CMK (cell line): ENCODE results near the gene SS18L1.
"Not testable (repeated sequence)": the region's sequence is repeated elsewhere in the genome, so short reads cannot be mapped to it uniquely, and the experiment has no call there.

ENCODE experiments used
- DNase-seq: peaks from one replicate; pipeline ENCODE4 v3.0.0-alpha.2; 2010; ENCODE audit warnings: low read depth

SS18L1 gene

DNA sequence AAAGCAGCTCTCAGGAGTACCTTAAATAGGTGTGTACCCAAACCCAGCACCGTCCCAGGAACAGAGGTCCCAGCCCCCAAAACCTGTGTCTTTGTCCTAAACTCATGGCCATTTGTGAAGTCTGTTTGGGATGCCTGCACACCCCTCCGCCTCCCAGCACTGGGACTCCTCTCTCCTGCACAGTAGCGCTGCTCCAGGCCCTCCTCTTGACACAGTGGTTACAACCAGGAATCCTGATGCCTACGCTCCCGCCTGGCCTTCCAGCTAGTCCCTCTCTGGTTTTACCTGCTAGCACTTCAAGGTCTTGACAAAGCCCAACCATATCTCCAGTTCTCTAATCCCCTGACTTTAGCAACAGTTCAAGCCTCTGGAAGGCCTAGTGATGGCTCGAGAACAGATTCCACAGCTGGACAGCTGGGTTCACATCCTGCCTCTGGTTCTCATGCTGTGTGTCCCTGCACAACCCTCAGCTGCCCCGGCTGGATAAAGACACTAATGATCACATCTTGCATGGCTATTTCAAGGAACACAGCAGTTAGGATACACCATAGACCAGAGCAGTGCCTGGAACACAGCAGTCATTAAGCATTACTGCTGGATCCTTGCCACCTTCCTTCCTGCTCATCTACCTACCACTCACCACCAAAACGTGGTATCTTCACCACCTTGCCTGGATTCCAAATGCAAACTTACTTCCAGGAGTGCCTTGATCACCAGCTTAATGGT, 5.9 kb upstream of the SS18L1 start:
- no peak for DNase-seq

DNA sequence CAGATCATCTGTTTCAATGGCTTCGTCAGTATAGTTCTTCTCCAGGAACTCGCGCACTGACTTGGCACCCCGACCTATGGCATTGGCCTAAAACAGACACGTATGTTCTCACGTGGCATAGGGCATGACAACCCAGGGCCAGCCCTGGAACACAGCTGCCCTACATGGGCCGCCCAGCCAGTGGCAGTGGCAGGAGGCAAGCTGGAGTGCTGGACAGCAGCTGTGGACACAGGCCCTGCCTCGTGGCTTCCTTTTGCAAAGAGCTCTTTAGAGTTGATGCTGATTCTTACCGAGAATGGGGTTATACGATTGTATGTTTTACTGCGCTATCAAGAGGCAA, 5.4 kb upstream of the SS18L1 start:
- DNase-seq = no peak

DNA sequence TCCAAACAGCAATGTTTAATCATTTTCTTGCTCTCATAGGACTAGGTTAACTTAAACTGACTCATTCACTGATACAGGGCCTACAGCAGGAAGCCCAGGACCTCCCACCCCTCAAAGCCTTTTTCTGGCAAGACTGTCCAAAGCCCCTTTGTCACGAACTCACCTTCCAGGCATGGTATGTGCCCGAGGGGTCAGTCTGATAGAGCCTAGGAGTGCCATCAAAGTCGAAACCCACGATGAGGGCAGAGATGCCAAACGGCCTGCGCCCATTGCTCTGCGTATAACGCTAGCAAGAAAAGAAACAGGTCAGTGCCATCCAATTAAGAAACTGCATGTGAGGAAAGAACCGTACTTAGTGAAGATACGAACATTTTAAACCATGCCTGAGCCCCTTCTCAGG, 4.7 kb upstream of the SS18L1 start:
- DNase-seq = no peak

DNA sequence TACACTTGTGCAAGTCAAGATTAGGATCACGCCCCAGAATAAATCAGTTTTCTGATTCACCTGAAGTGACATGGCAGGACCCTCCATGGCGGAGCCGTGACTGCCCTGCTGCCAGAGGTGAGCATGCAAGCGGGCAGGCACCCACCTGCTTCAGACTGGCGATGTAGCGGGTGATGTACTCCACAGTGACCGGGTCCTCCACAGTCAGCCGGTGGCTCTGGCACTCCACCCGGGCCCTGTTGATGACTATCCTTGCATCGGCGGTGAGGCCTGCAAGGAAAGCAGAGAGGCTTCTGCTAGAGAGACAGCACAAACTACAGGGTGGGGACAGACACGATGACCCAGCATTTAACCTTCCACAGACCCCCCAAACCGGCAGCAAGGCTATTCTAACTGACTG, 3.9 kb upstream of the SS18L1 start:
- DNase-seq = no peak

GRCh38 chr20:62141043-62141396, 2.5 kb upstream of the SS18L1 start:
- DNase-seq = no peak

GRCh38 chr20:62141397-62142251, 1.9 kb upstream of the SS18L1 start:
- DNase-seq = no peak

DNA sequence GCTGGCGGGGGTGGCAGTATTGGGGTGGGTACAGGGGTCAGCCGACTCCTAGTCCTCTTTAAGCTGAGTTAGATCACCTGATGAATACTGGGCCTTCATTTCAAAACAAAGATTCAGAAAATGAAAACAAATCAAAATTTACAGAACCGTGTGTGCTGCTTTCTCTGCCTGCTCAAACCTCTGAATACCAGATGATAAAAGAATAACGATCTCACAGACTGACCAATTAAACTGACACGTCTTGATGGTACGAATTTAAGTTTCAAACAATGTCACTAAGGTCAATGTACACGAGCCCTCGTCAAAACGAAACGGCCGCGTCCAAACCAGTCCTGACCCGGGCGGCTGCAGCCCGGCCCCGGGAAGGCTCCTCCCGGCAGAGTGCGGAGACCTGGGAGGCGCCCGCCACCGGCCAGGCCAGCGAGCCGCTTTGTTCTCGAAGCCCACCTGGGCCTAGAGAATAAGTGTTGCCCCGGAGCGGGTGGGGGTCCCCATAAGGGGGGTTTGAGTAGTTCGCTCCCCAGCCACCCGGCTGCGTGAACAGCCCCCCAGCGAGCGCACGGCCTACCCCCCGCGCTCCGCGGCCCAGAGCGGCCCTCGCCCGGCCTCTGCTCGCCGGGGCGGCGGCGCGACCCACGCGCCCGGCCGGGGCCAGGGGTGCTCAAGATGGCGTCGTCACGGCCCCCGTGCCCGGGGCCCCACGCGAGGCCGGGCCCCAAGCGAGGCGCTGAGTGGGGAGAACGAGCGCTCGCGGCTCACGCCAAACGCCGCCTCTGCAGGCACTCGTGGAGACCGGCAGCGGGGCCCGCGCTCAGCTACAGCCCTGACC, 1.1 kb upstream of the SS18L1 start:
- DNase-seq = no peak

DNA sequence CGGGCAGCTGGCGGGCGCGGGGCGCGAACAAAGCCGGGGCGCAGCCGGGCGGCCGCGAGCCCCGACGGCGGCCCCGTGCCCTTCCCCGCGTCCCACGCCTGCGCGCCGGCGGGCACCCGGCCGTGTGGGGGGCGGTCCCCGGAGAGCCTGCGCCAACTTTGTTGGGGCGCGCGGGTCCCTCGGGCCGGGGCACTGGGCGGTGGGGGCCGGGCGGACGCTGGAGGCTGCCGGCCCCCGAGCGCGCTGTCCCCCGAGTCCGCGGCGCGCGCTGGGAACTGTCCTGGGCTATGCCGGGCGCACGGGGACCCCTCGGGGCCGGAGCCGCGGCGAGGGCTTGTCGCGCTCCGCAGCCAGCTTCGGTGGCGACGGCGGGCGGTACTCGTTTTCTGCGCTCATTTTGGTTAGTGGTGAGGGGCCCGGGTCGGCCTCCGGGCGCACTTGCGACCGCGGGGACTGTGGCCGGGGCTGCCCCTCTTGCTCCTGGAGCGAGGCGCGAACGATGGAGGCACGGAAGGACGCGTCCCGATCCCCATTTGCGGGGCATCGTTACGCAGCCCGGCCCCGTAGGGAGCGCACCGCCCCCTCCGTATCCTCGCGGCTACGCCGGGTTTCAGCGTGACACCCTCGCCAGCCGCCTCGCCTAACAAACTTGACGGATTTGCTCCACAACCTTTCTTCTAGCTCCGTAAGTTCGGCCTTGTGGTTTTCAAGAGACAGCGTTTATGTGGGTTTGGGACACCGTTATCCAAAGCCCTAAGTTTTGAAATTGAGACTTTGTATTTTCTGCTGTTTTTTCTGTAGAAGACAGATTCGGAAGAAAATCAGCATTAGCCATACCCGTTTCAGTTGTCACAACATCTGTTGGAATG, 622 bp downstream of the SS18L1 start:
- DNase-seq = no peak

- no peak for DNase-seq
These were observed 2.1 kb downstream of the SS18L1 start for GRCh38 chr20:62145688-62146018.

DNA sequence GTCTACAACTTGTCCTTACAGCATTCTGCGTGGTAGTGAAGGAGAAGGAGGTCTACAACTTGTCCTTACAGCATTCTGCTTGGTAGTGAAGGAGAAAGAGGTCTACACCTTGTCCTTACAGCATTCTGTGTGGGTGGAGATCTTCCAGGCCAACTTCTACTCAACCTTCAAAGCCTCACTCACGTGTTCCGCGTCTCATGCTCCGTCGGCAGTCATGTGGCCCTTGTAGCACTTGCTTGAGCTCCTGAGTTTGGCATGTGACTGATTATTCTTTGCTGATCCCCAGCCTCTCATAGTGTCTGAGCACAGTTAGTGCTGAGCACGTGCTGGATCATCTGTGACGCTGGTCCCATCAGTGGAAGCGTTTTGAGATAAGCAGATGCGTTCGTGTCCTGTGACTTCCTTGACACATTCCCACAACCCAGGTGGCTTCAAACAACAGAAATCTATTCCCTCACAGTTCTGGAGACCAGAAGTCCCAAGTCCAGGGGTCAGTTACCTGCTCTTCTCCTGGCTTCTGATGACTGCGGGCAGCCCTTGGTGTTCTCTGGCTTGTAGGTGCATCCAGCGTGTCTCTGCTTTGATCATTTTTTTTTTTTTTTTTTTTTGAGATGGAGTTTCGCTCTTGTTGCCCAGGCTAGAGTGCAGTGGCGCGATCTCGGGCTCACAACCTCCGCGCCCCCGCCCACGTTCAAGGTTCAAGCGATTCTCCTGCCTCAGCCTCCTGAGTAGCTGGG, 2.6 kb downstream of the SS18L1 start:
- DNase-seq = no peak

DNA sequence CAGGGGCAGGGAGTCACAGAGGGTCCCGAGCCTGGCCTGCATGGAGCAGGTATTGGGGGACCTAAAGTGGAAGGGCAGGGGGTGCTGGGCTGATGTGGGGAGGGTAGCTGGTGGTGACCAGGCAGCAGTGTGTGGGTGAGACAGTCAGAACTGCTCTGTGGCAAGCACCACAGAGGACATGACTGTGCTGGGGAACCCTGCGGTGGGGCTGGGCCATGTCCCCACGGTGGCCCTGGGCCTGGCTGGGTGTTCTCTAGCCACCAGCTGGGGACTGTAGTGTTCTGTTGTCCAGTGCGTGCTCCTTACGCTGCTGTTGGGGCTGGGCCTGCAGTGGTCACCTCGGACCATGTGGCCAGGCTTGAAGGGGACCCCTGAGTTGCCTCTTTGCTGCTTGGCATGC, 3.6 kb downstream of the SS18L1 start:
- DNase-seq = no peak

DNA sequence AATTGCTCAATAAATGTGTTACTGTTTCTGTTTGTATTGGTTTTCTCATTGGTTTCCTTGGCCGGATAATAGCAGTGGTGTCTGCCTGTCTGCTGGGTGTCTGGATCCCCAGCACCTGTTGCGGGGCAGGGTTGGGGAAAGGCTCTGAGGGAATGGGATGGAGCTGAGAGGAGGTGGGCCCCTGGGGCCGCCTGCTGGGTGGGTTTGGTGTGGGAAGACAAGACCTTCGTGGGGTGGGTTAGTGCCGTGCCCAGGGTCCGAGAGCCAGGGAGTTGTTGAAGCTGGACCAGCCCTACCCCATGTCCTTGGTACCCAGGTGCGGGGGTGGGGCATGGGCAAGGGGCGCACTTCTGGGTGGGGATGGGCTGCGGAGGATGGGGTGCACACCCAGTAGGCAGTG, 4.0 kb downstream of the SS18L1 start:
- DNase-seq = no peak

- DNase-seq = not testable (repeated sequence)
These were observed 4.8 kb downstream of the SS18L1 start for GRCh38 chr20:62148383-62148782.

- DNase-seq = no peak
These were observed 5.3 kb downstream of the SS18L1 start for GRCh38 chr20:62148908-62149314.

DNA sequence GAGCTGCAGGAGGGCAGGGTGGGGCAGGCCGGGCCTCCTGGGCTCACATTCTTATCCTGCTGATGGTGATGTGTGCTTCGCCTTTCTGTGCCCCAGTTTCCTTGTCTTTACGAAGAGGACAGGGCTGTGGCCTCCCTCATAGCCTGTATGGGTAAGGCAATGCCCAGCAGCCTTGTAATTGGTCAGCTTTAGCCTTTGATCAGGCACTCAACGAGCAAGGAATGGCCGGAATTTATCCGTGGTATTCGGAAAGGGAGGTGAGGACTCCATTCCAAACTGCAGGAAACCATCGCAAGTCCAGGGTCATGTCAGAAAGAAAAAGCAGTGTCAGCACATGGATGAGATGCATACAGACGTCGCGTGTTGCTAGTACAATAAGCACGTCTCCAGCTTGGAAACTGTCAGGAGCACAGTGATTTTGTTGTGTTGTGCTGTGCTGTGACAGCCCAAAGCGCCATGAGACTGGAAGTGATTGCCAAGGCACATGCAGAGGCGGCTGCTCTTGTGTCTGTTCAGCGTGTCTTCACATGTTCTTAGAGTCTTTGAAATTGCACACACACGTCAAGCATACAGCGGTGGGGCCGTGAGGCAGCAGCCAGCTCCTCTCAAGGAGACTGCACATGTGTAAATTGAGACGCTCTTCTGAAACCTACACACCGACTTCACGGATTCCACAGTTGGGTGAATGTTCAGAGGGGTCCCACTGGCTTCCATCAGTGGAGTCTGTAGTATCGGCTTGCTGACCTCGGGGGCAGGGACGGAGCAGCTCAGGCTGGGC, 6.2 kb downstream of the SS18L1 start:
- no peak for DNase-seq

GRCh38 chr20:62150310-62150575, 6.7 kb downstream of the SS18L1 start:
- DNase-seq = no peak

- DNase-seq = no peak
These were observed 7.7 kb downstream of the SS18L1 start for GRCh38 chr20:62151225-62151624.

- no peak for DNase-seq
These were observed 8.3 kb downstream of the SS18L1 start for GRCh38 chr20:62151835-62152364.

DNA sequence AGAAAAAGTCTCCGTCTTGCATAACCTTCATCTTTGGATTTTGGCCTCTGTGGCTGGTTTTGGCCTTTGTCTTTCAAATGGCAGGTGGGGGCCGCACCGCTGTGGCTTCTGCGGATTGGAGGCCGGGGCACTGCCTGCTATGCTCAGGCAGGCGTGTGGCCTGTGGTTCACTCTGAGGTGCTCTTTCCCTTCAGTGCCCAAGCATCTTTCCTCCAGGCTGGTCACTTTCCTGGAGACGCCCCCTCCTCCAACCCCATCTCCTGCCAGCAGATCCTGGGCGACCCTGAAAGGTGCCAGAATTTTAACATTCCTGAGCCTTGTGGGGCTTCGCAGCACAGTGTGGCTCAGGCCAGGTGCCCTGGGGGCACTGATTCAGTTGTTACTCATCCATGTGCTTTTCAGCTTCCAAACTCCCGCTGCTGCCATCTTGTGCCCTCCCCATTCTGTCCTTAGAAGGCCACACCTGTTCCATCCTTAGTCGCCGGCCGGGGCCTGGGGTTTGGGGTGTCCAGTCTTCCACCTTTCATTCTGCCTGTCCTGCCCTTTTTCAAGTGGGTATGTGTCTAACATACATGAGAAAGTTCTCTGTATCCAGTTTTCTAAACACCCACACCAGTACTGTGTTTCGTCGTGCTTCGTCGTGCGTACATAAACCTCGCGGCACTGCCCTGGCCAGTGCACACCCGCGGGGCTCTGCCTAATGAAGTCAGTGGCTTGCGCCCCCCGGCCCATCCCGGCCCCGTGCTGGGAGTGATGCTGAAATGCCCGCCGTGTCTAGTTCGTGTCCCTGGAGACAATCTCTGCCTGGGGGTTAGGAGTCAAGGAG, 12.1 kb downstream of the SS18L1 start:
- DNase-seq = no peak

- no peak for DNase-seq
These were observed 12.6 kb downstream of the SS18L1 start for GRCh38 chr20:62156254-62156556.
